ENCODE data around the gene SNX25.

SNX25 gene

GRCh38 chr4:185332575-185333464 lies 123.4 kb downstream of the SNX25 start:
- Histone ChIP-seq H3K4me2 (no peak overlapping the region), H4K20me1 (no peaks in the 10 kb centered on the region), H3K4me1 (no peaks in the 10 kb centered on the region), H3K36me3 (peaks cover 30% of the 10 kb centered on the region), H3K4me3 (no peak overlapping the region), H3K9me3 (peaks cover 15% of the 10 kb centered on the region), H3K27ac (no peak overlapping the region), H3K9ac (no peak overlapping the region), H3K27me3 (no peaks in the 10 kb centered on the region)
- no peak for TF ChIP-seq Cebpa-rat (IDR thresholded peaks at IDR 0.05)

DNA sequence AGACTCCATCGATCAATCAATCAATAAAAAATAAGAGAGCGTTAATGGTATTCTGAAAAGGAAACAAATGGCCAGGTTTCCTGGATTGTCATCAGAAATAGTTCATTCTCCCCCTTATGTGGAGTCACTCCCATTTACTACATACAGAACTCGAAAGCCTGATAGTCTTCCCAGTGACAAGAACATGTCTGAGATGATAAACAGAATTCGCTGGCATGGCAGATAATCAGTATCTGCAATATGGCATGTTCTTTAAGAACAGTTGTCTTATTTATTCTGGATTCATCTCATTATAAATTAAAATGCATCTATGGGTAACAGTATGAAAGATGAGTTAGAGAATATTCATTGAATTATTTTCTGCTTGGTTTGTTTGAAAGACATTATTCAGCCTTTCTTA lies 124.9 kb downstream of the SNX25 start:
- no peak for TF ChIP-seq Cebpa-rat (IDR thresholded peaks at IDR 0.05)
- Histone ChIP-seq H3K9me3 (peaks cover 19% of the 10 kb centered on the region), H3K4me3 (no peak overlapping the region), H3K4me1 (no peaks in the 10 kb centered on the region; the same call in 1 of the 2 replicates), H3K27me3 (no peaks in the 10 kb centered on the region), H4K20me1 (no peaks in the 10 kb centered on the region), H3K4me2 (no peak overlapping the region), H3K9ac (no peak overlapping the region), H3K36me3 (peaks cover 27% of the 10 kb centered on the region), H3K27ac (no peak overlapping the region)

GRCh38 chr4:185335579-185335978 lies 126.2 kb downstream of the SNX25 start:
- no peaks in the 10 kb centered on the region for H4K20me1 ChIP-seq
- H3K27me3 ChIP-seq, result no peaks in the 10 kb centered on the region
- H3K9ac ChIP-seq, result no peak overlapping the region
- H3K9me3 ChIP-seq, result peaks cover 14% of the 10 kb centered on the region
- no peak overlapping the region for H3K4me2 ChIP-seq
- TF ChIP-seq Cebpa-rat (IDR thresholded peaks at IDR 0.05), result no peak
- H3K4me3 ChIP-seq, result no peak overlapping the region
- H3K27ac ChIP-seq, result no peak overlapping the region
- peaks cover 11% of the 10 kb centered on the region for H3K4me1 ChIP-seq
- H3K36me3 ChIP-seq, result peaks cover 27% of the 10 kb centered on the region

DNA sequence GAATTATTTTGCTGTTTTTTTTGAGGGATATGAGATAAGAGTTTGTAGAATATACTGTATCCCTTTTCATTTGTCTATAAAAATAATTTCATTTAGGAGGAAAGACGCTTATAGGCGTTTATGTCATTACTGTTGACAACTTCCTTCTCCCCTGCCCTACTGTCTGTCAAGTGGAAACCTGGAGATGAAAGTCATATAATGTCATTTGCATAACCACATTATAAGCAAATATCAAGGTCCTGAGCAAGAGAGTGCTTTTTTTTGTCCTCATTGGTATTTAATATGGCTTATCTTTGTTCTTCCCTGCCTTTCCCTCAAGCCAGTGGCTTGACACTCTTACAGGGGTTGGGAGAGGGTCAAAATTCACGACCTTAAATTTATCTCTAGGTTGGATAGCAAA lies 130.5 kb downstream of the SNX25 start:
- H3K4me2 ChIP-seq, result 0 out of 2 replicates have a peak overlapping the region, but pooled peaks have one; percentile 10
- no peak overlapping the region for H3K27ac ChIP-seq

DNA sequence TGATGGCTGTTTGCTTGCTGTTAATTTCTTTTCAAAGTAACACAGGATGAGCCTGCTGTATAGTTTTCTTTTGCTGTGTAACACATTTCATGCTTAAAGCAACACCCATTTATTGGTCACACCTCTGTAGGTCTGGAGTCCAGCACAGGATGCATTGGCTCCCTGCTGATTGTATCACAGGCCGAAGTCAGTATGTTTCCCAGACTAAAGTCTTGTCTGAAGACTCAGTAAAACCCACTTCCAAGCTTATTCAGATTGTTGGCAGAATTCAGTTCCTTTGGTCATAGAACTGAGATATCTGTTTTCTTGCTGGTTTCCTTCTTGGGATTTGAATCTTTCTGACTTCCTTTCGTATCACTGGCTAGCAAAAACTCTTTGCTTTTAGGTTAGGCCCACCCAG lies 132.0 kb downstream of the SNX25 start:
- H3K4me1 ChIP-seq, result peaks cover 25% of the 10 kb centered on the region
- H3K9me3 ChIP-seq, result peaks cover 14% of the 10 kb centered on the region
- no peak overlapping the region for H3K9ac ChIP-seq
- no peak overlapping the region for H3K27ac ChIP-seq
- H3K4me2 ChIP-seq, result no peak overlapping the region
- H3K27me3 ChIP-seq, result no peaks in the 10 kb centered on the region
- H4K20me1 ChIP-seq, result no peaks in the 10 kb centered on the region
- TF ChIP-seq Cebpa-rat (IDR thresholded peaks at IDR 0.05), result no peak
- H3K4me3 ChIP-seq, result no peak overlapping the region
- peaks cover 72% of the 10 kb centered on the region for H3K36me3 ChIP-seq

More for the DNA sequence above, 130.5 kb downstream of the SNX25 start:
- TF ChIP-seq Cebpa-rat (IDR thresholded peaks at IDR 0.05), result no peak
- H3K9me3 ChIP-seq, result peaks cover 14% of the 10 kb centered on the region
- peaks cover 62% of the 10 kb centered on the region for H3K36me3 ChIP-seq
- H3K9ac ChIP-seq, result no peak overlapping the region
- H3K4me1 ChIP-seq, result peaks cover 18% of the 10 kb centered on the region
- H3K27me3 ChIP-seq, result no peaks in the 10 kb centered on the region
- H4K20me1 ChIP-seq, result no peaks in the 10 kb centered on the region
- H3K4me3 ChIP-seq, result no peak overlapping the region

DNA sequence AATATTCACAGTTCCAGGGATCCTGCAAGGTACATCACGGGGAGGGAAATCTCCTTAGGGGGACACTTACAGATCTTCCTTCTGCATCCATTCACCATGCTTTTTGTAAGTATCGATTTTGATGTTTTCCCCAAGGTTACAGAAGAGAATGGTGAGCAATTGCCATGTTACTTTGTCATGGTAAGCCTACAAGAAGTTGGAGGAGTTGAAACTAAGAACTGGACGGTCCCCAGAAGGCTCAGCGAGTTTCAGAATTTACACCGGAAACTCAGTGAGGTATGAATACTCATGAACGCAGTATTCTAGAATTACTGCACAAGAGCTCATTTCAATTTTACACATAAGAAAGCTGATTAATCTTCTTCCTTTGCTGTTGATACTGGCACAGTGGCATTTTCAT lies 132.4 kb downstream of the SNX25 start:
- H3K4me3 ChIP-seq, result no peak overlapping the region
- no peaks in the 10 kb centered on the region for H4K20me1 ChIP-seq
- peaks cover 25% of the 10 kb centered on the region for H3K4me1 ChIP-seq
- H3K36me3 ChIP-seq, result peaks cover 77% of the 10 kb centered on the region
- no peak overlapping the region for H3K27ac ChIP-seq
- no peak for TF ChIP-seq Cebpa-rat (IDR thresholded peaks at IDR 0.05)
- H3K9ac ChIP-seq, result no peak overlapping the region
- no peaks in the 10 kb centered on the region for H3K27me3 ChIP-seq
- H3K9me3 ChIP-seq, result peaks cover 14% of the 10 kb centered on the region
- H3K4me2 ChIP-seq, result no peak overlapping the region

DNA sequence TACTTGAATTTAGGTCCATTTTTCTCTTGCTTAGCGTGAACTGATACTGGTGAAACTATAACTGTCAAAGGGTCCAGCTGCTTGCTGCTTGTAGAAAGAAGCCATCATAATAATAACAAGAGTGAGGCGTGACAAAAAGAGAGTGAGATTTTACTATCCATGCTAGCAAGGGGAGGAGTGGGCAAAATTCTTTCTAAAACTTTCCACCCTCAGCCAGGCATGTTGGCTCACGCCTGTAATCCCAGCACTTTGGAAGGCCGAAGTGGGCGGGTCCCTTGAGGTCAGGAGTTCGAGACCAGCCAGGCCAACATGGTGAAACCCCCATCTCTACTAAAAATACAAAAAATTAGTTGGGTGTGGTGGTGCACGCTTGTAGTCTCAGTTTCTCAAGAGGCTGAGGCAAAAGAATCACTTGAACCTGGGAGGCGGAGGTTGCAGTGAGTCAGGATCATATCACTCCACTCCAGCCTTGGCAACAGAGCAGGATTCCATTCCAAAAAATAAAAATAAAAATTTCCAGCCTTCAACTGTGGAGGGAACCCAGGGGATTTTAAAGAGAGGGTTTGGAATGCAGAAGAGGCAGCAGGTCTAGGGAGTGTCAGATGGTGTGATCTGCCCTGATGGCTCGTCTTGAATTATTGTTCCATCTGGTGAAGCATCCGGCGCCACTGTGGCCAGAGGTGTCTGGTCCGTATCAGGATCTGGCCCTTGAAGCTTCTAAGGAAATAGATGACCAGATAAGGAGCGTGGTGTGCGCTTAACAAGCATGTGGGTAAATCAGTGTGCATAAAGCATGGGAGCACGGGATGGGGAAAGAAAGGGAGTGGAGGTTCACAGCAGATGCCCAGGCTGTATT lies 134.6 kb downstream of the SNX25 start:
- Histone ChIP-seq H3K27me3 (no peaks in the 10 kb centered on the region), H3K36me3 (peaks cover 90% of the 10 kb centered on the region)

GRCh38 chr4:185344743-185345538 lies 135.5 kb downstream of the SNX25 start:
- peak overlapping the region; percentile 13; the same call in 1 of the 2 replicates for H3K9ac ChIP-seq
- no peaks in the 10 kb centered on the region for H4K20me1 ChIP-seq
- no peaks in the 10 kb centered on the region for H3K27me3 ChIP-seq
- H3K27ac ChIP-seq, result no peak overlapping the region
- no peak for TF ChIP-seq Cebpa-rat (IDR thresholded peaks at IDR 0.05)
- H3K36me3 ChIP-seq, result peaks cover 90% of the 10 kb centered on the region
- H3K9me3 ChIP-seq, result no peaks in the 10 kb centered on the region
- peaks cover 19% of the 10 kb centered on the region for H3K4me1 ChIP-seq
- no peak overlapping the region for H3K4me3 ChIP-seq
- H3K4me2 ChIP-seq, result peak overlapping the region; percentile 47

More for the DNA sequence above, 134.6 kb downstream of the SNX25 start:
- TF ChIP-seq Cebpa-rat (IDR thresholded peaks at IDR 0.05), result no peak
- H3K4me2 ChIP-seq, result no peak overlapping the region
- no peak overlapping the region for H3K27ac ChIP-seq
- no peak overlapping the region for H3K4me3 ChIP-seq
- H3K9me3 ChIP-seq, result peaks cover under 1% of the 10 kb centered on the region
- H4K20me1 ChIP-seq, result no peaks in the 10 kb centered on the region
- peaks cover 25% of the 10 kb centered on the region for H3K4me1 ChIP-seq
- H3K9ac ChIP-seq, result no peak overlapping the region

- Histone ChIP-seq H3K9me3 (no peaks in the 10 kb centered on the region), H3K4me2 (no peak overlapping the region), H3K4me3 (no peak overlapping the region), H3K9ac (no peak overlapping the region), H3K27me3 (no peaks in the 10 kb centered on the region), H3K4me1 (peaks cover 14% of the 10 kb centered on the region), H3K27ac (no peak overlapping the region), H3K36me3 (peaks cover 90% of the 10 kb centered on the region), H4K20me1 (no peaks in the 10 kb centered on the region)
- TF ChIP-seq Cebpa-rat (IDR thresholded peaks at IDR 0.05), result no peak
These were observed 137.7 kb downstream of the SNX25 start for GRCh38 chr4:185346975-185347601.

Data from BLaER1 (cell line).